K562 (cell line): ENCODE data around the gene CTPS2.

Experiments
- GABPA ChIP-seq: fragments of 200-800 bp; sonication (Bioruptor generic); conservative IDR thresholded peaks from 2 replicates; pipeline ENCODE4 v1.6.1; 2016; ENCODE audit warnings: low read depth, missing genetic modification characterization, missing compliant biosample characterization
- KAT8 ChIP-seq: fragments of 450-650 bp; IDR thresholded peaks from 2 replicates; pipeline ENCODE4 v1.6.1; 2016; ENCODE audit warnings: low read depth, mild to moderate bottlenecking
- KLF6 ChIP-seq: fragments of 250-450 bp; sonication (Bioruptor Pico); IDR thresholded peaks from 2 replicates; pipeline ENCODE4 v1.4.0; 2020; ENCODE audit warnings: mild to moderate bottlenecking, moderate library complexity, borderline replicate concordance
- MYC ChIP-seq, 2 experiments: fragments of 250-450 bp in 1 of 2; sonication (Bioruptor Pico) in 1 of 2; IDR thresholded peaks; 2 replicates each; pipeline versions ENCODE4 v1.5.1 to v1.6.1; 2012 to 2021; ENCODE audit warnings: low read depth in 2 of 2, borderline replicate concordance in 1 of 2, improper control_type of control experiment in 1 of 2, low read length in 1 of 2, mild to moderate bottlenecking in 1 of 2, moderate library complexity in 1 of 2
- NFRKB ChIP-seq: fragments of 450-650 bp; IDR thresholded peaks from 2 replicates; pipeline ENCODE4 v1.6.1; 2016; ENCODE audit warnings: low read depth
- RNF2 ChIP-seq: sonication (generic); IDR thresholded peaks from 2 replicates; pipeline ENCODE4 v1.6.1; 2016
- SIX5 ChIP-seq, 2 experiments: IDR thresholded peaks; 2 replicates each; pipeline ENCODE4 v1.6.1; 2011; ENCODE audit warnings: low read length in 2 of 2, borderline replicate concordance in 1 of 2, low read depth in 1 of 2, mild to moderate bottlenecking in 1 of 2, moderate library complexity in 1 of 2; ENCODE audit not compliant: insufficient read depth in 1 of 2
- SP2 ChIP-seq: IDR thresholded peaks from 2 replicates; pipeline ENCODE4 v1.6.1; 2011; ENCODE audit warnings: mild to moderate bottlenecking, low read depth, low read length, moderate library complexity; ENCODE audit not compliant: poor library complexity, severe bottlenecking; ENCODE audit errors: extremely low read depth
- TRIM24 ChIP-seq, 2 experiments: fragments of 450-650 bp; IDR thresholded peaks; 2 replicates each; pipeline ENCODE4 v1.6.1; 2016
- ZFP30 ChIP-seq: fragments of 250-450 bp; sonication (Bioruptor Pico); IDR thresholded peaks from 2 replicates; pipeline ENCODE4 v1.8.0; 2022; ENCODE audit warnings: moderate library complexity, mild to moderate bottlenecking, inconsistent platforms, borderline replicate concordance
- ZNF445 ChIP-seq: fragments of 250-450 bp; sonication (Bioruptor Pico); IDR thresholded peaks from 2 replicates; pipeline ENCODE4 v1.4.0; 2020; ENCODE audit warnings: low read depth, mild to moderate bottlenecking, moderate library complexity
- TF ChIP-seq, protein P1 (sequence below), 3 experiments: IDR thresholded peaks in 2 of 3; conservative IDR thresholded peaks in 1 of 3; 2 replicates each; pipeline ENCODE4 v1.5.1; 2011 to 2012; ENCODE audit warnings: low read length in 3 of 3, mild to moderate bottlenecking in 3 of 3, control low read depth in 2 of 3, improper control_type of control experiment in 1 of 3, inconsistent platforms in 1 of 3, low read depth in 1 of 3, mixed read lengths in 1 of 3, moderate library complexity in 1 of 3; ENCODE audit not compliant: insufficient read depth in 2 of 3
- TF ChIP-seq, protein P2 (sequence below), 3 experiments: fragments of 200-800 bp in 1 of 3; sonication (Bioruptor generic) in 1 of 3; sonication (generic) in 1 of 3; formaldehyde crosslinking in 1 of 3; IDR thresholded peaks; 2 replicates each; pipeline versions ENCODE4 v1.6.1 to v1.8.0; 2016 to 2022; ENCODE audit warnings: mild to moderate bottlenecking in 2 of 3, missing compliant biosample characterization in 2 of 3, missing genetic modification characterization in 2 of 3, missing genetic modification reagents in 1 of 3
- TF ChIP-seq, protein P3 (sequence below): sonication (generic); formaldehyde crosslinking; IDR thresholded peaks from 2 replicates; pipeline ENCODE4 v1.8.1; 2022; ENCODE audit warnings: missing genetic modification reagents

DNA sequence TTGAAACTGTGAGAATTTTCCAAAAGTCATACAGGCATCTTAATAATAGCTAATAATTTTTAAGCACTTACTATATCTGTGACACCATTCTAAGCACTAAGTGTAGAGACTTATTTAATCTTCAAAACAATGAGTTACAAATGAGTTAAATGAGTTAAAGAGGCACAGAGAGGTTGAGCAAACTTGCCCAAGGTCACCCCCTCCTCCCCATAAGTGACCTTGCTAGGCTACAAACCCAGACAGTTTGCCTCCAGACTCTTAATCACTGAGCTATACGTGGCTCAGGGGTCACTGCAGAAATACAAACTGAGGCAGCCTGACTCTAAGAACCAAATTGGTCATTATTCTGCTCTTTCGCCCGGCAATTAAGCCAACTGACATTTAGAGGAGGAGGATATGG, 15.5 kb downstream of the CTPS2 start:
- TF ChIP-seq SIX5 (IDR thresholded peaks at IDR 0.05; ENCODE audit: borderline replicate concordance in 1 of 2, insufficient read depth in 1 of 2, low read depth in 1 of 2, low read length in 2 of 2), result no peak
- no peak for TF ChIP-seq ZFP30
- TF ChIP-seq SP2, result no peak
- TF ChIP-seq KAT8, result no peak
- no peak for TF ChIP-seq MYC (IDR thresholded peaks at IDR 0.05; ENCODE audit: low read depth, low read length)
- no peak for TF ChIP-seq MYC (CRISPR knock-in tag; IDR thresholded peaks at IDR 0.05; ENCODE audit: borderline replicate concordance, low read depth)
- TF ChIP-seq NFRKB, result no peak
- TF ChIP-seq, protein P1, sequence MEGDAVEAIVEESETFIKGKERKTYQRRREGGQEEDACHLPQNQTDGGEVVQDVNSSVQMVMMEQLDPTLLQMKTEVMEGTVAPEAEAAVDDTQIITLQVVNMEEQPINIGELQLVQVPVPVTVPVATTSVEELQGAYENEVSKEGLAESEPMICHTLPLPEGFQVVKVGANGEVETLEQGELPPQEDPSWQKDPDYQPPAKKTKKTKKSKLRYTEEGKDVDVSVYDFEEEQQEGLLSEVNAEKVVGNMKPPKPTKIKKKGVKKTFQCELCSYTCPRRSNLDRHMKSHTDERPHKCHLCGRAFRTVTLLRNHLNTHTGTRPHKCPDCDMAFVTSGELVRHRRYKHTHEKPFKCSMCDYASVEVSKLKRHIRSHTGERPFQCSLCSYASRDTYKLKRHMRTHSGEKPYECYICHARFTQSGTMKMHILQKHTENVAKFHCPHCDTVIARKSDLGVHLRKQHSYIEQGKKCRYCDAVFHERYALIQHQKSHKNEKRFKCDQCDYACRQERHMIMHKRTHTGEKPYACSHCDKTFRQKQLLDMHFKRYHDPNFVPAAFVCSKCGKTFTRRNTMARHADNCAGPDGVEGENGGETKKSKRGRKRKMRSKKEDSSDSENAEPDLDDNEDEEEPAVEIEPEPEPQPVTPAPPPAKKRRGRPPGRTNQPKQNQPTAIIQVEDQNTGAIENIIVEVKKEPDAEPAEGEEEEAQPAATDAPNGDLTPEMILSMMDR (IDR thresholded peaks at IDR 0.05 in 2 of 3, conservative IDR thresholded peaks at IDR 0.05 in 1 of 3; ENCODE audit: insufficient read depth in 2 of 3, low read depth in 1 of 3, low read length in 3 of 3), result no peak
- TF ChIP-seq TRIM24 (IDR thresholded peaks at IDR 0.05), result no peak
- TF ChIP-seq, protein P2, sequence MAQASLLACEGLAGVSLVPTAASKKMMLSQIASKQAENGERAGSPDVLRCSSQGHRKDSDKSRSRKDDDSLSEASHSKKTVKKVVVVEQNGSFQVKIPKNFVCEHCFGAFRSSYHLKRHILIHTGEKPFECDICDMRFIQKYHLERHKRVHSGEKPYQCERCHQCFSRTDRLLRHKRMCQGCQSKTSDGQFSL (CRISPR knock-in tag; IDR thresholded peaks at IDR 0.05), result no peak
- TF ChIP-seq, protein P2 (tag; IDR thresholded peaks at IDR 0.05), result no peak
- TF ChIP-seq GABPA, result no peak
- no peak for TF ChIP-seq KLF6
- no peak for TF ChIP-seq RNF2
- no peak for TF ChIP-seq ZNF445 (CRISPR knock-in tag)
- TF ChIP-seq, protein P3, sequence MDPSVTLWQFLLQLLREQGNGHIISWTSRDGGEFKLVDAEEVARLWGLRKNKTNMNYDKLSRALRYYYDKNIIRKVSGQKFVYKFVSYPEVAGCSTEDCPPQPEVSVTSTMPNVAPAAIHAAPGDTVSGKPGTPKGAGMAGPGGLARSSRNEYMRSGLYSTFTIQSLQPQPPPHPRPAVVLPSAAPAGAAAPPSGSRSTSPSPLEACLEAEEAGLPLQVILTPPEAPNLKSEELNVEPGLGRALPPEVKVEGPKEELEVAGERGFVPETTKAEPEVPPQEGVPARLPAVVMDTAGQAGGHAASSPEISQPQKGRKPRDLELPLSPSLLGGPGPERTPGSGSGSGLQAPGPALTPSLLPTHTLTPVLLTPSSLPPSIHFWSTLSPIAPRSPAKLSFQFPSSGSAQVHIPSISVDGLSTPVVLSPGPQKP (CRISPR knock-in tag), result no peak
